Measurements from ENCODE around the gene ZPBP2.
"Not testable (repeated sequence)": the region's sequence is repeated elsewhere in the genome, so short reads cannot be mapped to it uniquely, and the experiment has no call there.

The ZPBP2 gene

DNA sequence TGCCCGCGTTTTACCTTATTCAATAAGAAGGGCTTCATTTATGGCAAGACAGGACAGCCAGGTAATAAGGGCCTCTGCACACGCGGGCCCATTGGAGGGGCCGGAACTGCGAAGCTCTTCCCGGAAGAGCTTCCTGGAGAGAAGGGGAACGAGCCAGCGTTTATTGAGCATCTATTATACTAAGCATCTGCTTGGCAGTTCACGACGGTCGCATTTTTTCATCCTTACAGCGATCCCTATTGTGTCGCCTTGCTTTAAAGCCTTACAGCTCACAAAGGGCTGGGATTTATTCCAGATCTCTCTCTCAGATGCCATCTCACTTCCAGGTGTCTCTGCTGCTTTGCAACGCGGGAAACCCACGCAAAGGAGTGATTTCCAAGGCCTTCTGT is 546 bp downstream of the ZPBP2 start:
- no peak overlapping the region for H3K27ac ChIP-seq
- no peak overlapping the region for H3K4me3 ChIP-seq (ENCODE audit: low read depth in 1 of 2, low read length in 1 of 2)
- no peaks in the 10 kb centered on the region for H3K9me3 ChIP-seq
- H3K27me3 ChIP-seq, result peaks cover 100% of the 10 kb centered on the region
- H3K36me3 ChIP-seq, result no peaks in the 10 kb centered on the region
- peaks cover 0 to 8% of the 10 kb centered on the region in 2 experiments for H3K4me1 ChIP-seq (ENCODE audit: control insufficient read depth in 1 of 2, insufficient read depth in 1 of 2, low read depth in 1 of 2, low read length in 1 of 2)
- TF ChIP-seq, protein P1, sequence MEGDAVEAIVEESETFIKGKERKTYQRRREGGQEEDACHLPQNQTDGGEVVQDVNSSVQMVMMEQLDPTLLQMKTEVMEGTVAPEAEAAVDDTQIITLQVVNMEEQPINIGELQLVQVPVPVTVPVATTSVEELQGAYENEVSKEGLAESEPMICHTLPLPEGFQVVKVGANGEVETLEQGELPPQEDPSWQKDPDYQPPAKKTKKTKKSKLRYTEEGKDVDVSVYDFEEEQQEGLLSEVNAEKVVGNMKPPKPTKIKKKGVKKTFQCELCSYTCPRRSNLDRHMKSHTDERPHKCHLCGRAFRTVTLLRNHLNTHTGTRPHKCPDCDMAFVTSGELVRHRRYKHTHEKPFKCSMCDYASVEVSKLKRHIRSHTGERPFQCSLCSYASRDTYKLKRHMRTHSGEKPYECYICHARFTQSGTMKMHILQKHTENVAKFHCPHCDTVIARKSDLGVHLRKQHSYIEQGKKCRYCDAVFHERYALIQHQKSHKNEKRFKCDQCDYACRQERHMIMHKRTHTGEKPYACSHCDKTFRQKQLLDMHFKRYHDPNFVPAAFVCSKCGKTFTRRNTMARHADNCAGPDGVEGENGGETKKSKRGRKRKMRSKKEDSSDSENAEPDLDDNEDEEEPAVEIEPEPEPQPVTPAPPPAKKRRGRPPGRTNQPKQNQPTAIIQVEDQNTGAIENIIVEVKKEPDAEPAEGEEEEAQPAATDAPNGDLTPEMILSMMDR (IDR thresholded peaks at IDR 0.05), result no peak

- no peaks in the 10 kb centered on the region for H3K9me3 ChIP-seq
- H3K4me3 ChIP-seq (ENCODE audit: low read depth in 1 of 2, low read length in 1 of 2), result no peak overlapping the region
- peaks cover 89% of the 10 kb centered on the region for H3K27me3 ChIP-seq
- TF ChIP-seq, protein P1 (IDR thresholded peaks at IDR 0.05), result no peak
- H3K4me1 ChIP-seq (ENCODE audit: control insufficient read depth in 1 of 2, insufficient read depth in 1 of 2, low read depth in 1 of 2, low read length in 1 of 2), result no peaks in the 10 kb centered on the region
- H3K27ac ChIP-seq, result no peak overlapping the region
- H3K36me3 ChIP-seq, result no peaks in the 10 kb centered on the region
Measured at GRCh38 chr17:39870776-39871175, 2.8 kb downstream of the ZPBP2 start.

DNA sequence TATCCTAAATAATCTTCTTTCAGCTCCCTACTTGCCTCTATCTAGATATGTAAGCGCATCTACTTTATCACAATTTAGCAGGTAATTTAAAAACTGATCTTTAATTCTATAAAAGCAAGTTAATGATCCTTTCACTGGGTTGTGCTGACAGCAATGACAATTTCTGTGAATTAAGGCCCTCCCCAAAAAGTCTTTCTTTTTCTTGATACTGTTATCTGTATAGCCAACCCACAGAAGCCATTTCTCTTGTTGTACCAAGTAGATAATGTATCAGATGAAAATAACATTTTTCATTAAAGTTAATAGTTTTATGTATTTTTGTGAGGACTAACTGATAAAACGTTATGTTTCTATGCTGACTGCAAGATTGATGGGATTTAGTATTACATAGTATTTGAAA is 3.8 kb downstream of the ZPBP2 start:
- H3K4me3 ChIP-seq (ENCODE audit: low read depth in 1 of 2, low read length in 1 of 2), result no peak overlapping the region
- H3K9me3 ChIP-seq, result no peaks in the 10 kb centered on the region
- H3K4me1 ChIP-seq (ENCODE audit: control insufficient read depth in 1 of 2, insufficient read depth in 1 of 2, low read depth in 1 of 2, low read length in 1 of 2), result no peaks in the 10 kb centered on the region
- H3K27ac ChIP-seq, result no peak overlapping the region
- TF ChIP-seq, protein P1 (IDR thresholded peaks at IDR 0.05), result no peak
- H3K27me3 ChIP-seq, result peaks cover 89% of the 10 kb centered on the region
- H3K36me3 ChIP-seq, result no peaks in the 10 kb centered on the region

- TF ChIP-seq, protein P1 (IDR thresholded peaks at IDR 0.05), result no peak
- Histone ChIP-seq H3K9me3 (no peaks in the 10 kb centered on the region), H3K36me3 (no peaks in the 10 kb centered on the region), H3K4me3 (ENCODE audit: low read depth in 1 of 2, low read length in 1 of 2) (no peak overlapping the region), H3K4me1 (ENCODE audit: control insufficient read depth in 1 of 2, insufficient read depth in 1 of 2, low read depth in 1 of 2, low read length in 1 of 2) (no peaks in the 10 kb centered on the region), H3K27me3 (peaks cover 89% of the 10 kb centered on the region), H3K27ac (no peak overlapping the region)
Measured at GRCh38 chr17:39872751-39873150, 4.7 kb downstream of the ZPBP2 start.

DNA sequence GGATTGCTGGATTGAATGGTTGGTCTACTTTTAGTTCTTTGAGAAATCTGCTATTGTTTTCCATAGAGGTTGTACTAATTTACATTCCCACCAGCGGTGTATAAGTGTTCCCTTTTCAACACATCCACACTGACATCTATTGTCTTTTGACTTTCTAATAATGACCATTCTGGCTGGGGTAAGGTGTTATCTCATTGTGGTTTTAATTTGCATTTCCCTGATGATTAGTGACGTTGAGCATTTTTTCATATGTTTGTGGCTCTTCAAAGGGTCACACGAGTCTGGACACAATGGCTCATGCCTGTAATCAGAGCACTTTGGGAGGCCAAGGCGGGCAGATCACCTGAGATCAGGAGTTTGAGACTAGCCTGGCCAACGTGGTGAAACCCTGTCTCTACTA is 18.1 kb downstream of the ZPBP2 start:
- not testable (repeated sequence) for H3K27ac ChIP-seq; H3K4me3 ChIP-seq (ENCODE audit: low read depth in 1 of 2, low read length in 1 of 2); H3K36me3 ChIP-seq; H3K4me1 ChIP-seq (ENCODE audit: control insufficient read depth in 1 of 2, insufficient read depth in 1 of 2, low read depth in 1 of 2, low read length in 1 of 2); H3K9me3 ChIP-seq
- peaks cover 74% of the 10 kb centered on the region for H3K27me3 ChIP-seq

DNA sequence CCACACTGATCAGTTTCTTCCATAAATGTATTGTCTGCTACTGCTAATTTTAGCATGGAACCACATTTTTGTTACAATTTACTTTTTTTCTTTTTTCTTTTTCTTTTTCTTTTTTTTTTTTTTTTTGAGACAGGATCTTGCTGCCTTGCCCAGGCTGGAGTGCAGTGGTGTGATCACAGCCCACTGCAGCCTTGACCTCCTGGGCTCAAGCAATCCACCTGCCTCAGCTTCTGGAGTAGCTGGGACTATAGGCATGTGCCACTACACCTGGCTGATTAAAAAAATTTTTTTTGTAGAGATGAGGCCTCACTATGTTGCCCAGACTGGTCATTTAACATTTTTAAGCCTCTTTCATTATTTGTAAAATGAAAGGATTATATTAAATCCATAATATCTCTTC is 19.1 kb downstream of the ZPBP2 start:
- Histone ChIP-seq H3K27ac (no peak overlapping the region), H3K4me3 (ENCODE audit: low read depth in 1 of 2, low read length in 1 of 2) (no peak overlapping the region), H3K36me3 (no peaks in the 10 kb centered on the region), H3K4me1 (ENCODE audit: control insufficient read depth in 1 of 2, insufficient read depth in 1 of 2, low read depth in 1 of 2, low read length in 1 of 2) (no peaks in the 10 kb centered on the region), H3K9me3 (no peaks in the 10 kb centered on the region), H3K27me3 (peaks cover 74% of the 10 kb centered on the region)
- TF ChIP-seq, protein P1 (IDR thresholded peaks at IDR 0.05), result no peak
